ENCODE measurements around the gene CTU1. TPM values are rescaled to one million over a fixed set of nuclear protein-coding genes. Genes with fewer than 3 reads are reported as not detected.

Gene CTU1
- total and polyA plus RNA-seq, 8 donors, result 1.6 to 9.9 (median 2.6) TPM

DNA sequence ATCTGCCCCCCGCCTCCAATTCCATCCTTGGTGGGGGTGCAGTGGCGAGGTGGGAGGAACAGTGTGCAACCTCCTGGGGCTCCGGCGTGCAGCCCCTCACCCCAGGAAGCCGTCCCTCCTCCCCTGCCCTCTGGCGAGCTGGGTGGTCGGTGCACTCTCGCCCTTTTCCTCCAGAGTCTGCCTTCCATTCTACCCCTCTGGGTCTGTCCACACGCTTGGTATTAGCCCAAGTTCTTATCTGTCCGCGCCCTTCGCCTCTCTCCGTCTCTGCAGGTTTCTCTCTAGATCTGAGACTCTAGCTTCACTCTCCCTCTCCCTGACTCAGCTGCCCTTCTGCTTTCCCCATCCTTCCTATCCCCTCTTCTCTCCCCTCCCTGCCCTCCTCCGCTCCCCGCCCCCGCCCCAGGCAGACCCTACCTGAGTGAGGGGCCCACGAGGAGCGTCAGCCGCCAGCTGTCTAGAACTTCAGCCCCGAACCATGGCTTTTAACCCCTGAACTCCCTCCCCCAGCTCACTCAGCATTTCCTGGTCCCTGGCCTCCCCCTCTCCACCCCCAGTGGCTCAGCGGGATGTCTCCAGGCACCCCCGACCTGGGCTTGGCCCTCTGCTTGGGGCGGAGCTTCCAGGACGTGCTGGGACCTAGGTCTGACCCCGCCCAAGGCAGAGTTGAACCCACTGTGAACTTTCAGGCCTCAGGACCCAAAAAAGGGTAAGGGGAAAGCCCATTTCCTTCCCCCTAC lies 42.8 kb downstream of the CTU1 start:
- TF ChIP-seq CTCF (IDR thresholded peaks at IDR 0.05), result no peak
- Histone ChIP-seq H3K9me3 (no peaks in the 10 kb centered on the region), H3K4me3 (peak overlapping the region; percentile 7 to 13), H3K27me3 (peaks cover 3 to 79% of the 10 kb centered on the region in 2 donors), H3K27ac (no peak overlapping the region), H3K36me3 (no peaks in the 10 kb centered on the region), H3K4me1 (no peaks in the 10 kb centered on the region)
- intact Hi-C loops (cut with DNase I), result no loop called here
- ATAC-seq, result peak; percentile 25
- no peak for DNase-seq

DNA sequence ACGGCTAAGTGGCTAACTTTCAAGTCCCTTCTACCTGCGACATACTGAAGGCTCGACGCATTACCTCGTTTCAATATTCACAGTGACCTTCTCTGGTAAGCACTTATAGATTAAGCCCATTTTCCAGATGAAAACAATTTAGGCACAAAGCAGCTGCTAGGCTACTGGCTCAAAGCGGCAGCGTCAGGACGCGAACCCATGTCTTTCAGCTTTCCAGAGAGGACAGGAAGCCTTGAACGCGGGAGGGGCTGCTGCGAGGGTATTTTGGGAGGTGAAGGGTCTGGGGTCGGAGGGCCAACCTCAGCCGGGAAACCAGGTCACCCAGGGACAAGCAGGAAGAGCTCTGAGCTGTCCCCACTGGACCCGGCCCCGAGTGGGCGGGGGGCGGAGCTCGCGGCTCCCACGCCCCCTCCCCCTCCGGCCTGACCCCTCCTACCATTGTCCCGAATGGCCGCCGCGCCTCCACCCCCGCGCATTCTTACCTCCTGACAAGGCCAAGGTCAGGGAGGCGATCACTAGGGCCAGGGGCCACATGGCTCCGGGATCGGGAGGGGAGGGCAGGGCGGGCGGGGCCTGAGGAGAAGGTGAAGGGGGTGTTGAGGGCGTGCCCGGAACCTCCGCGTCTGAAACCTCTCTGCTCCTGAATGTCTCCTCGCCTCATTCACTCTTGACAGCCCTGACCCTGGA lies 43.5 kb downstream of the CTU1 start, which contains the start of gene KLK13:
TSS of gene KLK13 (minus strand) at position 559 of the 687 bp plus-strand sequence. CDS start at position 534, 25 bp downstream.
- TF ChIP-seq CTCF (IDR thresholded peaks at IDR 0.05), result no peak
- Histone ChIP-seq H3K9me3 (no peaks in the 10 kb centered on the region), H3K36me3 (no peaks in the 10 kb centered on the region), H3K27ac (no peak within 1 kb of the TSS), H3K27me3 (peaks cover 3 to 85% of the 10 kb centered on the region in 2 donors), H3K4me3 (peak within 1 kb of the TSS; percentile 7 to 13), H3K4me1 (no peaks in the 10 kb centered on the region)
- peak; percentile 76 for ATAC-seq
- no peak for DNase-seq
- intact Hi-C loops (cut with DNase I), result no loop called here

DNA sequence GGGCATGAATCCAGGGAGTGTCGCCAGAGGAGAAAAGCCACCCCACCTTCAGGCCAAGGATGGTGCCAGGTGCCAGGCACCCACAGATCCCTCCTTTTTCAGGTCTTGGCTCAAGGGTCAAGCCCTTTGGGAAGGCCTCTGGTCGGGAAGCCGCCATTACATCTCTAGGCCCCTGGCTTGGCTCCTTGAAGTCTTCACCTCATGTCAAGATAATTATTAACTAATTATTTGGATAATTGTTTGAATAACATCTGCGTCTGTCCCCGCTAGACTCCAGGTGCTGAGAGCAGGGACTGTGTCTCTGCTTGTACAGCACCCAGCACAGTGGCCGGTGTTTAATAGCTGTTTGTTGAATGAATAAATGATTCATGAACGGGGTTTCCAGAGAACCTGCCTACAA lies 44.5 kb downstream of the CTU1 start:
- no peak for ATAC-seq
- no peak for TF ChIP-seq CTCF (IDR thresholded peaks at IDR 0.05)
- no peaks in the 10 kb centered on the region for H3K36me3 ChIP-seq
- no peak overlapping the region for H3K4me3 ChIP-seq
- intact Hi-C loops (cut with DNase I), result no loop called here
- H3K4me1 ChIP-seq, result no peaks in the 10 kb centered on the region
- no peak overlapping the region for H3K27ac ChIP-seq
- peaks cover 3 to 81% of the 10 kb centered on the region in 2 donors for H3K27me3 ChIP-seq
- H3K9me3 ChIP-seq, result no peaks in the 10 kb centered on the region
- DNase-seq, result no peak

DNA sequence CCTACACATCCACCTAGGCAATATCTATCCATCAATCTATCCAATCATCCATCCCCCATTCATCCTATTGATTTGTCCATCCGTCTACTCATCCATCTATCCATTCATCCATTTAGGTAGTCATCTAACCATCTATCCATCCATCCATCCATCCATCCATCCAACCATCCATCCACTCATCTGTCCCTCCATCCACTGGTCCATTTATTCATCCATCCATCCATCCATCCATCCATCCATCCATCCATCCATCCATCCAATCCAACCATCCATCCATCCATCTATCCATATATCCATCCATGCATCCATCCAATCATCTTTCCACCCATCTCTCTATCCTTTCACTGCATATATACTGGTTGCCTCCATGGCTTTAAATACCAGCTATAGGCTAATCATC lies 47.2 kb downstream of the CTU1 start:
- intact Hi-C loops (cut with DNase I), result no loop called here
- ATAC-seq (no peak), DNase-seq (no peak)
- Histone ChIP-seq H3K9me3 (no peaks in the 10 kb centered on the region), H3K36me3 (no peaks in the 10 kb centered on the region), H3K4me1 (no peaks in the 10 kb centered on the region), H3K4me3 (no peak overlapping the region), H3K27me3 (peaks cover 3 to 63% of the 10 kb centered on the region in 2 donors), H3K27ac (no peak overlapping the region)
- no peak for TF ChIP-seq CTCF (IDR thresholded peaks at IDR 0.05)

DNA sequence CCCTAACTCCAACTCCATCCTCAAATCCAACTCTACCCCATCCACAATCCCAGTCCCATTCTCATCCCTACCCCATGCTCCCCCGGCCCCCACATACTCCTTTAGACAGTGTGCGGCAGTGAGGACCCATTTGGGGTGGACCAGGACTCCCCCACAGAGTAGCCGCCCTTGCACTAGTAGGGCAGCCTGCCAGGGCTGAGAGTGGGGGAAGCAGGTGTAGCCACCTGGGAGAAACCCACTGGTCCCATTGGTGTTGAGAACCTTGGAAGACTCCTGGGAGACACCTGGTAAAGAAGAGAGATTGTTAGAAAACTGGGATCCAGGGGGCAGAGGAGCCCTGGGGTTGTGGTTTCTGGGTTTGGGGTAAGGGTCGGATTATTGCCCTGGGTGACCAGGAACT lies 47.9 kb downstream of the CTU1 start:
- ATAC-seq (no peak), DNase-seq (no peak)
- intact Hi-C loops (cut with DNase I), result no loop called here
- H3K4me1 ChIP-seq, result no peaks in the 10 kb centered on the region
- no peak for TF ChIP-seq CTCF (IDR thresholded peaks at IDR 0.05)
- no peak overlapping the region for H3K27ac ChIP-seq
- no peaks in the 10 kb centered on the region for H3K9me3 ChIP-seq
- H3K27me3 ChIP-seq, result peaks cover 3 to 62% of the 10 kb centered on the region in 2 donors
- no peaks in the 10 kb centered on the region for H3K36me3 ChIP-seq
- H3K4me3 ChIP-seq, result no peak overlapping the region

Data from left lung (tissue), 10 donors.